PFSK-1 (cell line): ENCODE measurements around the gene CHD9NB.

Experiments used
- FOXP2 ChIP-seq: optimal IDR thresholded peaks from 2 replicates; pipeline ENCODE3; 2011; ENCODE audit warnings: borderline replicate concordance, control low read depth, inconsistent platforms; ENCODE audit not compliant: insufficient read depth; ENCODE audit errors: extremely low read length, extremely low read depth
- POLR2AphosphoS5 ChIP-seq: IDR thresholded peaks from 2 replicates; pipeline ENCODE4 v1.6.1; 2012; ENCODE audit warnings: low read depth, mild to moderate bottlenecking, control low read depth, low read length, moderate library complexity
- REST ChIP-seq, 2 experiments: IDR thresholded peaks; 2 replicates each; pipeline versions ENCODE4 v1.6.1 to v1.8.0; 2011 to 2012; ENCODE audit warnings: low read depth in 2 of 2, low read length in 2 of 2, control low read depth in 1 of 2, inconsistent platforms in 1 of 2, mild to moderate bottlenecking in 1 of 2, moderate library complexity in 1 of 2; ENCODE audit not compliant: insufficient read depth in 1 of 2
- SIN3A ChIP-seq: IDR thresholded peaks from 2 replicates; pipeline ENCODE4 v1.6.1; 2012; ENCODE audit warnings: mild to moderate bottlenecking, low read length, moderate library complexity, borderline replicate concordance; ENCODE audit not compliant: insufficient read depth
- TAF1 ChIP-seq: IDR thresholded peaks from 2 replicates; pipeline ENCODE4 v1.6.1; 2012; ENCODE audit warnings: low read length, control low read depth, borderline replicate concordance; ENCODE audit not compliant: insufficient read depth

Gene CHD9NB

GRCh38 chr16:53087101-53087500 is 34.4 kb upstream of the CHD9NB start:
- TF ChIP-seq SIN3A: no peak
- no peak for TF ChIP-seq REST (IDR thresholded peaks at IDR 0.05; ENCODE audit: insufficient read depth in 1 of 2, low read depth in 2 of 2, low read length in 2 of 2)
- no peak for TF ChIP-seq TAF1
- TF ChIP-seq FOXP2: no peak
- no peak for TF ChIP-seq POLR2AphosphoS5

- TF ChIP-seq SIN3A (no peak), REST (IDR thresholded peaks at IDR 0.05; ENCODE audit: insufficient read depth in 1 of 2, low read depth in 2 of 2, low read length in 2 of 2) (0 out of 4 replicates have a peak, but pooled peaks of 1 of the 2 experiments have one; percentile 40)
These were observed 33.3 kb upstream of the CHD9NB start for GRCh38 chr16:53085931-53086421.

GRCh38 chr16:53085369-53085843 is 32.7 kb upstream of the CHD9NB start:
- no peak for TF ChIP-seq SIN3A
- no peak for TF ChIP-seq TAF1
- TF ChIP-seq POLR2AphosphoS5: no peak
- TF ChIP-seq REST (IDR thresholded peaks at IDR 0.05; ENCODE audit: insufficient read depth in 1 of 2, low read depth in 2 of 2, low read length in 2 of 2): no peak

GRCh38 chr16:53084746-53085334 is 32.1 kb upstream of the CHD9NB start:
- TF ChIP-seq SIN3A: no peak
- no peak for TF ChIP-seq POLR2AphosphoS5
- TF ChIP-seq REST (IDR thresholded peaks at IDR 0.05; ENCODE audit: insufficient read depth in 1 of 2, low read depth in 2 of 2, low read length in 2 of 2): no peak
- no peak for TF ChIP-seq TAF1
- no peak for TF ChIP-seq FOXP2

- TF ChIP-seq FOXP2: no peak
- no peak for TF ChIP-seq REST (IDR thresholded peaks at IDR 0.05; ENCODE audit: insufficient read depth in 1 of 2, low read depth in 2 of 2, low read length in 2 of 2)
- TF ChIP-seq TAF1: no peak
- no peak for TF ChIP-seq POLR2AphosphoS5
- TF ChIP-seq SIN3A: no peak
These were observed 31.4 kb upstream of the CHD9NB start for GRCh38 chr16:53084141-53084541.
